Tongue (tissue), 2 donors: ENCODE measurements around the gene BFSP1. TPM values are rescaled to one million over a fixed set of nuclear protein-coding genes. Genes with fewer than 3 reads are reported as not detected.

Source experiments
- DNase-seq: peaks from one replicate; pipeline ENCODE4 v3.0.0-alpha.2; 2015
- total RNA-seq: library from RNA; depleted of rRNA; stranded (reverse); fragments of >200 nt; gene quantifications from one replicate; pipeline ENCODE4 v1.2.3, GENCODE V29; 2014

BFSP1 gene
- total RNA-seq, 1 donor from 2014 or later, result 1.6 TPM

- DNase-seq, result peak; percentile 40
Observed at GRCh38 chr20:17497821-17498580, 33.2 kb downstream of the BFSP1 start.

GRCh38 chr20:17495826-17496225, 35.4 kb downstream of the BFSP1 start:
- DNase-seq, result no peak

GRCh38 chr20:17494201-17494600, 37.0 kb downstream of the BFSP1 start:
- DNase-seq, result no peak

- DNase-seq, result no peak
Observed at GRCh38 chr20:17493173-17493572, 38.0 kb downstream of the BFSP1 start.

GRCh38 chr20:17491488-17491887, 39.7 kb downstream of the BFSP1 start:
- DNase-seq, result no peak

- no peak for DNase-seq
Observed at GRCh38 chr20:17491041-17491440, 40.1 kb downstream of the BFSP1 start.

GRCh38 chr20:17490501-17490900, 40.7 kb downstream of the BFSP1 start:
- DNase-seq, result no peak

GRCh38 chr20:17488916-17489600, 42.1 kb downstream of the BFSP1 start:
- no peak for DNase-seq

- DNase-seq, result no peak
Observed at GRCh38 chr20:17485017-17485416, 46.2 kb downstream of the BFSP1 start.

GRCh38 chr20:17482536-17482935, 48.6 kb downstream of the BFSP1 start:
- DNase-seq, result peak; percentile 76

GRCh38 chr20:17481661-17482060, 49.5 kb downstream of the BFSP1 start:
- DNase-seq, result no peak

- no peak for DNase-seq
Observed at GRCh38 chr20:17480696-17481095, 50.5 kb downstream of the BFSP1 start.

GRCh38 chr20:17479063-17479657, 52.0 kb downstream of the BFSP1 start:
- DNase-seq, result no peak

GRCh38 chr20:17473659-17474058, 57.5 kb downstream of the BFSP1 start:
- peak; percentile 81 for DNase-seq

GRCh38 chr20:17471606-17472187, 59.5 kb downstream of the BFSP1 start:
- DNase-seq, result peak; percentile 10

- DNase-seq, result no peak
Observed at GRCh38 chr20:17470973-17471372, 60.2 kb downstream of the BFSP1 start.

- no peak for DNase-seq
Observed at GRCh38 chr20:17470521-17470920, 60.7 kb downstream of the BFSP1 start.

- DNase-seq, result no peak
Observed at GRCh38 chr20:17469246-17470030, 61.7 kb downstream of the BFSP1 start.

GRCh38 chr20:17468073-17468840, 62.9 kb downstream of the BFSP1 start:
- no peak for DNase-seq

- DNase-seq, result no peak
Observed at GRCh38 chr20:17467120-17467655, 64.0 kb downstream of the BFSP1 start.

- no peak for DNase-seq
Observed at GRCh38 chr20:17466641-17467040, 64.5 kb downstream of the BFSP1 start.
